Fibroblast of the aortic adventitia (primary cell): ENCODE measurements around the gene TENT4A. TPM values are rescaled to one million over a fixed set of nuclear protein-coding genes. Genes with fewer than 3 reads are reported as not detected.

ENCODE experiments used
- DNase-seq: peaks from one replicate; pipeline ENCODE4 v3.0.0-alpha.2; 2010; ENCODE audit warnings: low read depth
- H3K4me3 ChIP-seq: 2 replicates; pipeline ENCODE4 v1.5.1; 2011; ENCODE audit warnings: low read depth, mild to moderate bottlenecking, control low read depth, low read length, moderate library complexity
- total RNA-seq: library from RNA; depleted of rRNA; stranded (reverse); fragments of >200 nt; gene quantifications from 2 replicates; pipeline ENCODE4 v1.2.3, GENCODE V29; 2012; ENCODE audit warnings: low replicate concordance
- TF ChIP-seq, protein P1 (sequence below): IDR thresholded peaks from 2 replicates; pipeline ENCODE4 v1.5.1; 2011; ENCODE audit warnings: mild to moderate bottlenecking, low read length, control low read depth, inconsistent platforms; ENCODE audit not compliant: insufficient read depth

TENT4A gene
- total RNA-seq, 1 donor, result 21.4 TPM

- no peak for DNase-seq
- TF ChIP-seq, protein P1, sequence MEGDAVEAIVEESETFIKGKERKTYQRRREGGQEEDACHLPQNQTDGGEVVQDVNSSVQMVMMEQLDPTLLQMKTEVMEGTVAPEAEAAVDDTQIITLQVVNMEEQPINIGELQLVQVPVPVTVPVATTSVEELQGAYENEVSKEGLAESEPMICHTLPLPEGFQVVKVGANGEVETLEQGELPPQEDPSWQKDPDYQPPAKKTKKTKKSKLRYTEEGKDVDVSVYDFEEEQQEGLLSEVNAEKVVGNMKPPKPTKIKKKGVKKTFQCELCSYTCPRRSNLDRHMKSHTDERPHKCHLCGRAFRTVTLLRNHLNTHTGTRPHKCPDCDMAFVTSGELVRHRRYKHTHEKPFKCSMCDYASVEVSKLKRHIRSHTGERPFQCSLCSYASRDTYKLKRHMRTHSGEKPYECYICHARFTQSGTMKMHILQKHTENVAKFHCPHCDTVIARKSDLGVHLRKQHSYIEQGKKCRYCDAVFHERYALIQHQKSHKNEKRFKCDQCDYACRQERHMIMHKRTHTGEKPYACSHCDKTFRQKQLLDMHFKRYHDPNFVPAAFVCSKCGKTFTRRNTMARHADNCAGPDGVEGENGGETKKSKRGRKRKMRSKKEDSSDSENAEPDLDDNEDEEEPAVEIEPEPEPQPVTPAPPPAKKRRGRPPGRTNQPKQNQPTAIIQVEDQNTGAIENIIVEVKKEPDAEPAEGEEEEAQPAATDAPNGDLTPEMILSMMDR, result no peak
- H3K4me3 ChIP-seq, result no peak overlapping the region
Measured at GRCh38 chr5:6752782-6753181, 39.5 kb downstream of the TENT4A start.

- DNase-seq, result no peak
- H3K4me3 ChIP-seq, result no peak overlapping the region
- TF ChIP-seq, protein P1, result no peak
Measured at GRCh38 chr5:6753851-6754250, 40.6 kb downstream of the TENT4A start.

GRCh38 chr5:6754766-6755165 lies 41.5 kb downstream of the TENT4A start:
- TF ChIP-seq, protein P1, result no peak
- no peak overlapping the region for H3K4me3 ChIP-seq
- DNase-seq, result no peak

DNA sequence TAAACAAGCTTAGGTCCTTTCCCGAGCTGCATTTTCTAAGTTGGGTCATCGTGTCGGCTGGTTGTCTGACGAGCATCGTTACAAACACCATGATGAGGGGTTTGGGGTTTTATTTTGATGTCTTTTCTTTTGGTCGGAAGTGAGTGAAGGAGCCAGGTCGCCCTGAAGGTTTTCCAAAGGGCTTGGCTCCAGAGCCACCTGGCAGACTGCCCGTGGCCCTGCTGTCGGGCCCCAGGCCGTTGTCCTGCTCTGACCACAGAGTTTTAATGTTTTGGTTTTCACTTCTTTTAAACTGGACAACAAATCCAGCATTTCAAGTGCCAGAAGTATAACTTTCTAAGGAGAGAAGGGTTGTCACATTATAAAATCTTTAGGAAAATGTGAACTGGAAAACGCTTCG lies 42.3 kb downstream of the TENT4A start:
- TF ChIP-seq, protein P1, result no peak
- DNase-seq, result no peak
- H3K4me3 ChIP-seq, result no peak overlapping the region

DNA sequence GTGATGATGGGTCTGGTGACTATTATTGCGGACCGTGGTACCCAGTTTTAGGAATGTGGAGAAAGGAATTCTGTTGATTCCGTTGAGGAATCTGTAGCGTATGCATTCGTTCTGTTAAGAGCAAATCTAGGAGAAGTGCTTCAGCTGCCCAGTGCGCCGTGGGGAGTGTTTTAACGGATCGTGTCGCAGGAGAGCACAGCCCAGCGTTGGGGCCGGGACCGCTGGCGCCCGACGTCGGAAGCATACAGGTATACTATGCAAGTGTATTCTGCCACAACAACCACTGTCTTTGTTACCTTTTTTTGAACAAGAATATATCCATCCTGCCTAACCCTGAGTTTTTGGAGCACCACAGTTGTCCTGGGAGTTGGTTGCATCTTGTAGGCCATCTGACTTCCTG lies 42.7 kb downstream of the TENT4A start:
- DNase-seq, result no peak
- no peak overlapping the region for H3K4me3 ChIP-seq
- TF ChIP-seq, protein P1, result no peak

DNA sequence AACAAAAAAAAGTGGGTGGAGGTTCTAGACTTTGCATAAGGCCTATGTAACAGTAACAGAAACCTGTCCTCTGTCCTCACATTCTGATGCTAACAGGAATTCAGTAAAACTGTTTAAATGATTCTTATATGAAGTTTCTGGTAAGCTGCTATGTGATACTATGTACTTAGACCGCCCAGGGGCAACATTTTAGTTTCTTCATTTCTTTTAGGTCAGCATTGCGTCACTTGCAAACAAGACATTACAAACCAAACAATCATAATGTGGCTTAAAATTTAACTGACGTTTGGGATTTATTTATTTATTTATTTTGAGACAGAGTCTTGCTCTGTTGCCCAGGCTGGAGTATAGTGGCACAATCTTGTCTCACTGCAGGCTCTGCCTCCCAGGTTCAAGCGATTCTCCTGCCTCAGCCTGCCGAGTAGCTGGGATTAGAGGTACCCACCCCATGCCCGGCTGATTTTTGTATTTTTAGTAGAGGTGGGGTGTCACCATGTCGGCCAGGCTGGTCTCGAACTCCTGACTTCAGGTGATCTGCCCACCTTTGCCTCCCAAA lies 44.3 kb downstream of the TENT4A start:
- TF ChIP-seq, protein P1, result no peak
- no peak overlapping the region for H3K4me3 ChIP-seq
- DNase-seq, result no peak

GRCh38 chr5:6758236-6758635 lies 45.0 kb downstream of the TENT4A start:
- no peak for DNase-seq
- H3K4me3 ChIP-seq, result no peak overlapping the region
- TF ChIP-seq, protein P1, result no peak
